OCI-M1 (cell line): ENCODE measurements around the gene CD79A.
"Not testable (repeated sequence)": the region's sequence is repeated elsewhere in the genome, so short reads cannot be mapped to it uniquely, and the experiment has no call there.

Experiments used
- DNase-seq: peaks from one replicate; lab custom pipeline; 2025; lab: John Stamatoyannopoulos, UW

Gene CD79A

DNA sequence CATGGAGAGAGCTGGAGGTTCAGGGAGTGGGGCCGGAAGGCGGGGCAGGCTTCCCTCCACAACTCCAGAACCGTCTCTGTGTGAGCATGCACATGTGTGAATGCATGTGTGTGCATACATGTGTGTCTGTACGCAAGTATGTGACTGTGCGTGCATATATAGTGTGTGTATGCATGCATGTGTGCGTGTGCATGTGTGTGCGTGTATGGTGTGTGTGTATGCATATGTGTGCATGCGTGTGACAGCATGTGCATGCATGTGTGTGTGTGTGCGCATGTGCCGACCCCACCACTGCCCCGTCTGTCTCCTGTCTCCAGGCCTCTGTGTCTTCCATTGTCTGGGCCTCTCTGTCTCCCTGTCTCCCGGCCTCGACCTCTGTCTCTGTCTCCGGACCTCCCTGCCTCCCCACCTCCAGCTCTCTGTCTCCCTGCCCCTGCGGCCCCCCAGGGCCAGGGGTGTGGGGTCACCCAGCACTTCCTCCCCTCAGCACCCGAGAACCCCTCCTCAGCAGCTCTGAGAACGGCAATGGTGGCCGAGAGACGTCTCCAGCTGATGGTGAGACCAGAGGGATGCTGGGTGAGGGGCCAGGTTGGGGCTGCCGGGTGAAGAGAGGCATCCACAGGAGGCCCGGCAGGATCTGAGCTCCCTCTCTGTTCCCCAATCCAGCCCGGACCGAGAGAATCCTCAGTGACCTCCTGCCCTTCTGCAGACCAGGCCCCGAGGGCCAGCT, 28.4 kb downstream of the CD79A start:
- DNase-seq: no peak

DNA sequence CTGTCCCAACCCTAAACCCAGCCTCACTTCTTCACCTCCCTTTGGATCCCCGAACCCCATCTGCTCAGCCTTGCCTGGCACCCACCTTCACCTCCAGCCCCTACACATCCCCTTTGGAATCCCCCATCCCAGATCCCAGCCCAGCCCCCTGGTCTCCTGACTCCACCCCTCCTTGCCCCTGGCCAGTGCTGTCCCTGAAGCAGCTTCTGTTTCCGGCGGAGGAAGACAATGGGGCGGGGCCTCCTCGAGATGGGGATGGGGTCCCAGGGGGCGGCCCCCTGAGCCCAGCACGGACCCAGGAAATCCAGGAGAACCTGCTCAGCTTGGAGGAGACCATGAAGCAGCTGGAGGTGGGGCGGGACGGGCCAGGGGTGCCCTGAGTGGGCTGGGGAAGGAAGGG, 29.2 kb downstream of the CD79A start:
- DNase-seq: no peak

DNA sequence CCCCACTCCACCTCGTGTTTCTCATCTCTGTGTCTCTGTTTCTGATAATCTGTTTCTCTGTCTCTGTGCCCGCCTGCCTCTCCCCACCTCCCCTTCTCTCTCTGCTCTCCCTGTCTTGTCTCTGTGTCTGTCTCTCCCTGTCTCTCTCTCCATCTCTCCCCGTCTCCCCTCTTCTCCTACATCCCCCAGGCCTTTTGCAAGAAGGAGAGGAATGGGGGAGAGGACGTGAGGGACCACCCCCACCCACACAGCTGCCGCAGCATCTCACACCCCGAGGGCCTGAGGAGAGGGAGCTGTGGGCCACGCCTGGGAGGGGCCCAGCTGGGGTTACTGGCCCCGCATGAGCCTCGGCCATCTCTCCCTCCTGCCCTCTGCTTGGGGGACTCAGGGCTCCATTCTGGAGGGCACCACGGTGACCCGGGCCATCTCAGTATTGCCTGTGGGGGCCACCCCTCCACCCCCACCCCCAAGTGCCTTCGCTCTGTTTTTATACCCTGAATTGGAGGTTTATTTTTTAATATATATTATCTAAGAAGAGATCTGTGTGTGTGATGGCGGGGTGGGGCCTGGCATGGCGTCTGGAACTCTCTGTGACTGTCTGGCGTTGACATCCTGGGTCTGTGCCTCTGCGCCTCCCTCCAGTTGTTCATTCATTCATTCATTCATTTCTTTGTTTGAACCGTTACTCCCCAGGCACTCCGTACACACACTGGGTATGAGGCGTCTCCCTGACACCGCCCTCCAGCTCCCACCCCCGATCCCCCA, 30.0 kb downstream of the CD79A start:
- DNase-seq: no peak

DNA sequence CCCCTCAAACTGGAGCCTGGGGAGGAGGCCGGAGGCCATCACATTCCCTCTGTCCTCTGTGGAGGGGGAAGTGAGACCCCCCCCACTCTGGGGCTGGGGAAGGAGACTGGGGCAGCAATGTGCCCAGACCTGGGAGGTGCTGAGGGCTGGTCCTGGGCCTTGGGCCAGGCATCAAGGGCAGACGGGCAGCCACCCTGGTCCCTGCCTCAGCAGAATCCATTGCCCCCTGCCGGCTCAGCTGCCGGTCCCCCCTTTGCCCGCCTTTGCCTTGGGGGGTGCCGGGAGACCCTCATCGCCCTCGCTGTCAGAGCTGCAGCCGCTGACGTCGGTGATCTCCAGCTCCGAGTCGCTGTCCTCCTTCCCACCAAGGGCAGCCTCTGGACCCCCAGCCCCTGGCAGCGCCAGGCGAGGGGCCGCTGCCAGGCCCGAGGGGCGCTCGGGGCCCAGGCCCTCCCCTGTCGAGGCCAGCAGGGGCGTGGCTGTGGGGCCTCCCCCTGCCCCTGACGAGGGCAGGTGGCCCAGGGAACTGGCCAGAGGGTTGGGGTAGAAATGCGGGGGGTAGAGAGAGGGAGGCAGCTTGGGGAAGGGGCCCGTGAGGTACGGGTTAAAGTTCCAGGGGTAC, 31.0 kb downstream of the CD79A start:
- DNase-seq: no peak

DNA sequence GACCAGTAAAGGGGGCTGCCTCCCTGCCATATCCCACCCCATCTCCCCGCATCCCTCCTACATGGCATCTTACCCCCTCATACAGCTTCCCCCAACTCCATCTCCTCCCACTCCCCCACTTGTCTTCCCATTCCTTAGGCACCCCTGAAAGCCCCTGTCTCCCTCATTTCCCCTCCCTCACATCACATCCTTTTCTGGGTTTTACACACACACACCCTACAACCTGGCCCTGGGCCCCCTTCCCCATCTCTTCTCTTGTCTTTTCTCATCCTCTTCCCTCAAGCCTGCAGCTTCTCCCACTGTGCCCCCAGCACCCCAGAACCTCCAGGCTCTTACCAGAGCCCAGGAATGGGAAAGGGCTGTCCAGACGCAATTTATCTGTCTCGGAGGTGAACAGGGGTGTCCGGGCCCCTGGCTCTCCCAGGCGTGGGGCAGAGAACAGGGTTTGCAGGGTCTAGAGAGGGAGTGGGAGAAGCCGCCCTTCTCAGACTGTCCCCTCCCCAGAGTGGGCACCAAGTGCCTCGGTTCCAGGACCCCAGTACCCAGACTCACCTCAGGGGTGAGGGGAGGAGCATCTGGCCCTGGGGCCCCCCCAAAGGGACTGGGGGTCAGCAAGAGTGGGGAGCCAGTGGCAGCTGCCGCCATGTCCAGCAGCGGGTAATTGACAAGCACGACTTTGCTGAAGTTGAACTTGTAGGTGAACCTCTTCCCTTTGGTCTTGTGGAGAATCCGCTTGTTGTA, 31.8 kb downstream of the CD79A start:
- DNase-seq: no peak

DNA sequence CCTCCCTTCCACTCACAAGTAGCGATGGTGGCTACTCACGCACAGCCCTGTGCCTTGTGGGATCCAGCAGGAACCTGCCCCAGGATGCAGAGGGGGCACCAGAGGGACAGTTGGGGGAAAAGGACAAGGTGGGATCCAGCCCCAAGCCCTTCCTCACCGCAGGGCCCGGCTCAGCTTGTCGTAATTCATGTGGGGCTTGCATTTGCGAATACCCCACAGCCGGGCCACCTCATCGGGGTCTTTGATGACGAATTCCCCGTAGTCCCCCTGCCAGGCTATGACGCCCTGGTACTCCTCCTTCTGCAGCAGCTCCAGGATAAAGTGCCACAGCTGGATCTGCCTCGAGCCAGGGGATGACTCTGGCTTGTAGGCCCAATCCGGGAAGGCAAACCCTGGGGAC, 32.6 kb downstream of the CD79A start:
- DNase-seq: no peak

DNA sequence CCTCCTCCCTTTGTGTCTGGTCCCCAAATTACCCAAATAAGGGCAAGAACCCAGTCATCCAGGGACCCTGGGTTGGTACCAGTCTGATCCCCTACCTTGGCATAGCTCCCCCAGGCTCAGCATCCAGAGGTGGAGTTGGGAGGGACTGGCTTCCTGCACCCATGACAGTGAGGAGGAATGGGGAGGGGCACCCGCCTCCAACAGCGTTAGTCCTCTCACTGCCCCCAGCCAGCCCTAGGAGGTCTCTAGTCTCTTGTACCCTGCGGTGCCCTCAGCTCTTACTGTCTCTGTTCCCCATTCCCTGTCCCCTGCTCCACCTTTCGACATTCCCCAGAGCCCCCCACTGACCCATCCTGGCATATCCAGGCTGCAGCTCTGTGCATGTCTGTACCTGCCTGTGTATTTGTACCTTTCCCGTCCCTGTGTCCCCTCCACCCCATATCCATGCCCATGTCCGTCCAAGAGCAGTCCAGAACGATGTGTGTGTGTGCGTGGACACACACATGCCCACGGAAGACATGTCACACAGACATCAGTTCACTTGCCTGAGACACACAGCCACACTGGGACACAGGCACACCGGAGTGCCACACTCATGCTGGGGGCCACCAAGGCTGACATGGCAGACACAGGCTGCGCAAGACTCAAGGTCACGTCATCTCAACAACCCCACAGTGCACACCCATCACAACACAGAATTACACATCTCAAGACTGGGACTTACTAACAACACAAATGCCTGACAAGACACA, 33.3 kb downstream of the CD79A start:
- no peak for DNase-seq

DNA sequence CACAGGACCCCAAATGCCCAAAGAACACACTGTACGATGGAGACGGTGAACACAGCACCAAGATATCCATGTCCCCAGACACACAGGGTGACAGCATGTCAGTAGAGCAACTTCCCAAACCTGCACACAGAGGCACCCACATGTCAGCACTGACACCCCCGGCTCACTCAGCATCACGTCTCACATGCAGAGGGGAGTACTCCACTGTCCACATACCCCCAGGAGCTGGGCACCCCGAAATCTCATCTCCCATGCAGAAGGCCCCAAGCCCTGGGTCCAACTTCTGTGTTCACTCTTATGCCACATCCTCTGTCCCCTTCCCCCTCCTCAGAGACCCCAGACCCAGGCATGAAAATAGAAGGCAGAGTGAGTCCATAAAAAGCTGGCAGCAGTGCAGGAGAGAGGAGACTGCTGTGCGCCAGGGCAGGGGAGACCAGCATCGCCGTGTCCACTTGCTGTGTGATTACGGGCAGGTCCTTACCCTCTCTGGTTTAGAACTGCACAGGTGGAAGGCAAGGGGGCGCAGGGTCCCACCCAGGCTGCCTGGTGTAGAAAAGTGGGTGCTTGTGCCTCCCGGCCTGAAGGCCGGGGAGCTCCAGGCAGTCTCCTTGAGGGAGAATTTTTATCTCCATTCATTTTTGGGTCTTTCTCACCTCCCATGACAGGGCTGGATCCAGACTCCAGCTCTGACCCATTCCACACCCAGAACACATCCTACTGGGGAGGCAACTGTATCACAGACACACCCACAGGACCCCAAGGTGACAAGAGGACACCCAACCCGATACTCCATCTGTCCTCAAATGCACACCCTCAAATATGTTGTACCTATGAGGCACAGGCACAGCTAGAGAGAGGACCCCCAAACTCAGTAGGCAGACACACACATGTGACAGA, 34.2 kb downstream of the CD79A start:
- no peak for DNase-seq

DNA sequence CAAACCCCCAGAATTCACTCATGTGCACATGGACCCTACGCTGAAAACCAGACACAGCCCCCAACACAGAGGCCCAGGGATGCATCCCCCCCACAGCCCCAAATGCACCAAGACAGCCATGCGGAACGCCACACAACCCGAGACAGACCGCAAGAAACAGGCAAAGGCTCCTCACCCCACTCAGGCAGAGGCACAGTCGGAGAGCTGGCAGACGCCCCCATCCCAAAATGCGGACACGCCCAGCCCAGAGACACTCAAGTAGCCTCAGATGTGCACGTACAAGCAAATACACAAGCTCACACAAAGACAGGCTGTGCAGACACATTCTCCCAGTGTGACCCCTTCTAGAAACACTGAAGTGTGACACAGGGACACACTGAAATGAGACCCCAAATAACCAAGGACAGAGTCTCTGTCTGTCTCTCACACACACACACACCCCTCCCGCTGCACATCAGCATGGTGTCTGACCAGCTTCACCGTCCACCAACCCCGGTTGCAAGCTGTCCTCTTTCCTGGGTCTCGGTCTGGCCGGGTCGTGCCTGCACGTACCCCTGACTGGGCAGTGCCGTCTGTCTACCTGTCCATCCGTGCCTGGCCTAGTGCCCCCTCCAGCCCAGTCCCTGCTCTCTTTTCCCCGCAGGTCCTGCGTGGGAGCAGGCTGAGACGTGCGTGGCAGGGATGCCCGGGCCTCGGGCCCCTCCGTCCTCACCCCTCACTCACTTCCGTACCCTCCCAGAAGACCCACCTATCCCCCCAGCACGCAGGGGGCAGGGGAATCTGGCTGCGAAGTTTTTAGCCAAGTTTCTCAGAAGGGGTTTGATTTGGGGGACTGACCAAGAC, 35.0 kb downstream of the CD79A start:
- DNase-seq: no peak

DNA sequence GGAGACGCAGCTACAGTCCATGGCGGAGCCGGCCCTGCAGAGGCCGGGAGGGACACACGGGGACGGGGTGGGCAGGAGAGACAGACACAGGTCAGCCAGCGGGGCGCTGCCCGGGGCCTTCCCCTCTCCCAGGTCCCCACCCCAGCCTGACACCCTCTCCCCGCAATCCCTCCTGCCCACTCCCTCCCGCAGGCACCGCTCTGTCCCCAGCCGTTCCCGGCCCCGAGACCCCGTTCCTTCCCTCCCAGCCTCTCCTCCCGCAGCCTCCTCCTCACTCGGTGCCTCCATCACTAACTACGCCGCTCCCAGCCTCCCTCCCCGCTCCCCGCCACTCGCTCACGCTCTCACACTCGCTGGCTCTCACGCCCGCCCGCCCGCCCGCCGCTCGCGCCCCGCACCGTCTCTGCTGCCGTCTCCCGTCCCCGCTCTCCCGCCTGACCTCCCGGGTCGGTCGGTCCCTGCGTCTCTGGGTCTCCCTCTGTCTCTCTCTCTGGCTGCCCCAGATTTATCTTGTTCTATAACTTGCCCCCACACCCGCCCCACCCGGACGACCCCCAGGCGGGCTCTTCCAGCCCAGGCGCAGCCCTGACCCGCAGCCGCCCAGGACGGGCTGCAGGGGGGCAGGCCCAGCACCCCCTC, 35.9 kb downstream of the CD79A start:
- DNase-seq: no peak

DNA sequence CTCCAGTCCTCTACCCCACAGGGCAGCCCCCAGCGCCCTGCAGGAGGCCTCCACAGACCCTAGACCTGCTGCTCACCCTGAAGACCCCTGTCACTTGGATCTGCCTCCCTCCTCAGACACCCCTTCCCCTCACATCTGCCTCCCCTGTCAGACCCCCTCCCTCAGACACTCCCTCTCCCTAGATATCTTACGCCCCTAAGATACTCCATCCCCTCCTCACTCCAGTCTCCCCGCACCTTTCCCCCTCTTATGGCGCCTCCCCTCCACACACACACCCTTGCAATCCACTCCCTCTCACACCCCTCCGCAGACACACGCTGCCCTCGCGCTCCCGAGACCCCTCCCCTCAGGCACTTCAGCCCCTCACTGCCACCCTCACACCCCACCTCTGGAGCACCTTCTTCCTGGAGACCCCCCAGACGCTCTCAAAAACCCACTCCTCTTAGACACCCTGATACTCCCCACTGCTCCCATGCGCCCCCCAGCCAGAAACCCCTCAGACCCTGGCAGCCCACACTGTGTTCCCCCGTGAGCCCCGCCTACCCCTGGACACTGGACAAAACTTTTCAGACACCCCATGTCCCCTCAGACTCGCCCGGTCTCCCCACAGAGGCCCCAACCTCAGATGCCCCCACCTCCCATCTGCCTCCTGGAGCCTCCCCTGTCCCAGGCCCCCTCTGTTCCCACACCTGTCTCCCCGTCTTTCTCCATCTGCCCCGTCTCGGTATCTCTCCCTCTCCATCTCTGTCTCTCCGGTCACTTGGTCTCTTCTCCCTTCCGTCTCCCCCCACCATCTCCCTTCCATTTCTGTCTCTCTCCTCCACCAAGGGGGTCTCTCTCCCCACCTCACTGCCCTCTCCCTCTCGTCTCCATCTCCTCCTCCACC, 36.7 kb downstream of the CD79A start:
- no peak for DNase-seq

DNA sequence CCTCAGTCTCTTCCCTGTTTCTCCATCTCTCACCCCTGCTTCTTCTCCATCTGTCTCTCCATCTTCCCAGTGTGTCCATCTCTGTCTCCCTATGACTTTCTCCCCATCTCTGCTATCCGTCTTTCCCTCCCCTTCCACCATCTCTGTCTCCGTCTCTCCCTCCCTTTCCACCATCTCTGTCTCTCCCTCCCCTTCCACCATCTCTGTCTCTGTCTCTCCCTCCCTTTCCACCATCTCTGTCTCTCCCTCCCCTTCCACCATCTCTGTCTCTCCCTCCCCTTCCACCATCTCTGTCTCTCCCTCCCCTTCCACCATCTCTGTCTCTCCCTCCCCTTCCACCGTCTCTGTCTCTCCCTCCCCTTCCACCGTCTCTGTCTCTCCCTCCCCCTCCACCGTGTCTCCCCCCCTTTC, 37.4 kb downstream of the CD79A start:
- DNase-seq: not testable (repeated sequence)

DNA sequence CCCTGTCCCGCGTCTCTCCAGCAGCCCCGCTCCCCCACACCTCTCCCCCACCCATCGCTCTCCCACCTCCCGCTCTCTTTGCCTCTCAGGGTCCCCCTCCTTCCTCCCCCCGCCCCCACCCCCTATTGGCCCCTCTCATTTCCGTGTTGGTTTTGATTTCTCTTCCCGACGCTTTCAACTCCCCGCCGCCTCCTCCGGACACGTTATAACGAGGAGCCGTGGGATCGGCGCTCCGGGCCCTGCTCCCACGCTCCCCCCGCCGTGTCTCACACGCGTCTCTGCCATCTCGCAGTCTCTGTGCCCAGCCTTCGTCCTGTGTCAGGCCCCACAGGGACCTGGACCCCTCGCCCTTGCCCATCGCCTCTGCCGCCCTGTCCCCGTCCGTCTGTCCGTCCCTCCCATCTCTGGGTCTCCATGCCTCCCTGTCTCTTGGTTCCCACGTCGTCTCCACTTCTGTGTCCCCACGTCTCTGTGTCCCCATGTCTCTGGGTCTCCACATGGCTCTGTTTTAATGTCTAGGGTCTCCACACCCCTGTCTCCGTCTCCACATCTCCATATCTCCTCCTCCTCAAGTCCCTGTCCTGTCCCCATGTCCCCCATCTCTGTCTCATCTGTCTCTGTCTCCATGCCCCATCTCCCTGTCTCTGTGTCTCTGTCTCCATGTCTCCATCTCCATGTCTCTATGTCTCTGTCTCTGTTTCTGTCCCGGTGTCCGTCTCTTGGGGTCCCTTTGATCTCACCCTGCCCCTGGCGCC, 38.1 kb downstream of the CD79A start:
- DNase-seq: no peak

DNA sequence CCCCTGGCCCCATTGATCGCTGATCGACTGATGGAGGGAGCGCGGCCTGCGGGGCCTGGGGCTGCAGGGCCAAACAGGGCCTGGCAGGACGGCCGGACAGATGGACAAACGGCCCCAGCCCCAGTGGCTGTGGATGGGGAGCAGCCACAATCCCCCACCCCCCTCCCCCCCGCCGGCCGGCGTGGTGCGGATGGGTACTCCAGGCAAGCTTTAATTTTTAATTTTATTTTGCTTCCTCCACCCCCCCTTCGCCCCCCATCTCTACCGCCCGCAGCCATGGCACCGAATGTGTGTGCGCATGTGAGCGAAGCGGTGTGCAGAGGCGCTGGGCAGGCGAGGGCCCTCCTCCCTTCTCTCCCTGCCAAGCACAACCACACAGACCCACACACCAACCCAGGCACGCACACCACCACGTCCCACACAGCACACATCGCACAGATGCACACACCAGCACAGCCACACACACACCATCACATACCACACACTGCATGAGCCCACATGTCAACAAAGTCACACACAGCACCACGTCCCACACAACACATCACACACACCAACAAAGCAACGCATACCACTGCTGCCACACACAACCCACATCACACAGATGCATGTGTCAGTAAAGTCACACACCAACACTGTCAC, 38.8 kb downstream of the CD79A start:
- no peak for DNase-seq

DNA sequence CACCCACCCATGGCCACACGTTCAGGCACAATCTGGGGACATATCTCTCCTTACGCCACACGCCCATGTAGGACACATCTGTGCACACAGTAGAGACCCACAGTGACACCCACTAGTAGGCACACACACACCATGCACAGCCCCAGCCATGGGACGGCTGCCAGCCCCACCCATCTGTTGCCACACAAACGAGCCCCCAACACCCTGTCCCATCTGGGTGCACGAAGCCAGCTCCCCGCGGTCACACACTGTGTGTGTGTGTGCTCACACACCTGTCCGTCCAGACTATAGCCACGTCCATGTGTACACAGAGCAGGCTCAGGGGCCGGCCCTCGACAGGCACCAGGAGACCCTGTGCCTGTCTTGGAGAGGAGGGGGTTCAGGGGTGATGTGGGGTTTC, 40.6 kb downstream of the CD79A start:
- DNase-seq: no peak

DNA sequence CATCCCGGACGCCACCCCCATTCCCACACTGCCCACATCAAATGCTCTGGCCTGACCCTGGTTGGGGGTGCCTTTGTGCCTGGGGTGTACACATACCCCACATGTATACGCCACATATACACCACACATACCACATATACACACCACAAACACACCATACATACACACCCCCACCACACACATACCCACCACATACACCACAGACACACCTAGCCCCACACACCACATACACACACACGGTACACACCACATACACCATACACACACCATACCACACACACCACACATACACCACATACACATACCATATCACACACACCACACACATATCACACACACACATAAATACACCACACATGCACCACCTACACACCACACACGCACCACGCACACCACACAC, 41.0 kb downstream of the CD79A start:
- DNase-seq: no peak

DNA sequence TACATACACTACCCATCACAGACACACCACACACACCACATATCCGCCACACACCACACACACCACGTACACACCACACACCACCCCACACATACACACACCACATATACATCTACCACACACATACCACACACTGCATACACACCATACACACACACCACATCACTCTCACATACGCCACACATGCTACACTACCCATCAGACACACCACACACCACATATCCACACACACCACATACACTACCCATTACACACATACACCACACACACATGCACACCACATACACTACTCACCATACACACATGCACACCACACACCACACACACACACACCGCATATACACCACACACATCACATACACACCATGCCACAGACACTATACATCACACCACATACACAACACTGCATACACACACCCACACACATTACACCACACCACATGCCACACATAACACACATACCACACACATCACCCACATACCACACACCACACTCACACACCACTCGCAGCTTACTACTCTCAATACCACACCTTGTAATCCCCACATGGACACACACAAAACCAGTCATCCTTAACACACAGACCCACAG, 41.7 kb downstream of the CD79A start:
- no peak for DNase-seq
